ENCODE measurements around the gene TMEM175. TPM values are rescaled to one million over a fixed set of nuclear protein-coding genes. Genes with fewer than 3 reads are reported as not detected.
"Not testable (repeated sequence)": the region's sequence is repeated elsewhere in the genome, so short reads cannot be mapped to it uniquely, and the experiment has no call there.

Gene TMEM175
- total and polyA plus RNA-seq, 7 donors = 4.6 to 42.6 (median 30.5) TPM

GRCh38 chr4:996997-997374 is 64.7 kb downstream of the TMEM175 start:
- peak overlapping the region in 3 of 4 donors; percentile 24 to 44 (median 40) for H3K4me3 ChIP-seq
- 10 to 12% methylated on average over 25 of the region's 25 CpGs for WGBS, 2 donors
- H3K36me3 ChIP-seq = no peaks in the 10 kb centered on the region
- peaks cover 0 to 18% (median 16%) of the 10 kb centered on the region in 4 donors for H3K4me1 ChIP-seq
- peaks cover 36 to 59% (median 47%) of the 10 kb centered on the region in 3 donors for H3K27me3 ChIP-seq
- intact Hi-C loops (cut with DNase I) = no loop called here
- H3K27ac ChIP-seq = no peak overlapping the region
- no peaks in the 10 kb centered on the region for H3K9me3 ChIP-seq
- DNase-seq = no peak
- no peak for TF ChIP-seq CTCF (IDR thresholded peaks at IDR 0.05)
- TF ChIP-seq POLR2AphosphoS5 (IDR thresholded peaks at IDR 0.05) = no peak
- no peak for TF ChIP-seq EP300 (IDR thresholded peaks at IDR 0.05)
- no peak for TF ChIP-seq POLR2A (IDR thresholded peaks at IDR 0.05)

GRCh38 chr4:997375-998071 is 65.3 kb downstream of the TMEM175 start:
- WGBS, 2 donors = 1 to 2% methylated on average over 68 of the region's 68 CpGs
- H3K4me1 ChIP-seq = peaks cover 0 to 24% (median 21%) of the 10 kb centered on the region in 4 donors
- no peak for DNase-seq
- H3K27ac ChIP-seq = no peak overlapping the region
- intact Hi-C loops (cut with DNase I) = no loop called here
- H3K9me3 ChIP-seq = no peaks in the 10 kb centered on the region
- no peaks in the 10 kb centered on the region for H3K36me3 ChIP-seq
- peaks cover 41 to 65% (median 53%) of the 10 kb centered on the region in 3 donors for H3K27me3 ChIP-seq
- TF ChIP-seq POLR2A (IDR thresholded peaks at IDR 0.05) (no peak), CTCF (IDR thresholded peaks at IDR 0.05) (no peak), EP300 (IDR thresholded peaks at IDR 0.05) (no peak), POLR2AphosphoS5 (IDR thresholded peaks at IDR 0.05) (no peak)
- H3K4me3 ChIP-seq = peak overlapping the region in 3 of 4 donors; percentile 24 to 44 (median 40)

- Histone ChIP-seq H3K27me3 (peaks cover 48 to 72% (median 59%) of the 10 kb centered on the region in 3 donors), H3K27ac (no peak overlapping the region), H3K4me3 (no peak overlapping the region), H3K9me3 (no peaks in the 10 kb centered on the region), H3K4me1 (peaks cover 0 to 31% (median 28%) of the 10 kb centered on the region in 4 donors), H3K36me3 (no peaks in the 10 kb centered on the region)
- DNase-seq = no peak
- intact Hi-C loops (cut with DNase I) = no loop called here
- TF ChIP-seq POLR2A (IDR thresholded peaks at IDR 0.05) (no peak), POLR2AphosphoS5 (IDR thresholded peaks at IDR 0.05) (no peak), CTCF (IDR thresholded peaks at IDR 0.05) (no peak), EP300 (IDR thresholded peaks at IDR 0.05) (no peak)
- WGBS, 2 donors = 10 to 45% methylated on average over 12 of the region's 12 CpGs
Observed at GRCh38 chr4:998096-998691, 65.9 kb downstream of the TMEM175 start.

- DNase-seq; H3K9me3 ChIP-seq; H3K36me3 ChIP-seq; H3K4me3 ChIP-seq; H3K27ac ChIP-seq; intact Hi-C loops (cut with DNase I): not testable (repeated sequence)
- H3K4me1 ChIP-seq = peaks cover 0 to 33% (median 32%) of the 10 kb centered on the region in 4 donors
- H3K27me3 ChIP-seq = peaks cover 57 to 83% (median 71%) of the 10 kb centered on the region in 3 donors
- WGBS, 2 donors = 46 to 48% methylated on average over 18 of the region's 21 CpGs
Observed at GRCh38 chr4:999240-999863, 67.1 kb downstream of the TMEM175 start.

GRCh38 chr4:999882-1000425 is 67.7 kb downstream of the TMEM175 start:
- H3K27me3 ChIP-seq = peaks cover 60 to 89% (median 77%) of the 10 kb centered on the region in 3 donors
- no peak overlapping the region for H3K4me3 ChIP-seq
- H3K27ac ChIP-seq = no peak overlapping the region
- intact Hi-C loops (cut with DNase I) = no loop called here
- peaks cover 0 to 33% (median 32%) of the 10 kb centered on the region in 4 donors for H3K4me1 ChIP-seq
- TF ChIP-seq POLR2AphosphoS5 (IDR thresholded peaks at IDR 0.05) (no peak), POLR2A (IDR thresholded peaks at IDR 0.05) (no peak), EP300 (IDR thresholded peaks at IDR 0.05) (no peak), CTCF (IDR thresholded peaks at IDR 0.05) (no peak)
- 54 to 57% methylated on average over 18 of the region's 18 CpGs for WGBS, 2 donors
- no peaks in the 10 kb centered on the region for H3K9me3 ChIP-seq
- no peaks in the 10 kb centered on the region for H3K36me3 ChIP-seq
- DNase-seq = no peak
